ENCODE results near the gene CD99.
"Not testable (repeated sequence)": the region's sequence is repeated elsewhere in the genome, so short reads cannot be mapped to it uniquely, and the experiment has no call there.

Gene CD99

DNA sequence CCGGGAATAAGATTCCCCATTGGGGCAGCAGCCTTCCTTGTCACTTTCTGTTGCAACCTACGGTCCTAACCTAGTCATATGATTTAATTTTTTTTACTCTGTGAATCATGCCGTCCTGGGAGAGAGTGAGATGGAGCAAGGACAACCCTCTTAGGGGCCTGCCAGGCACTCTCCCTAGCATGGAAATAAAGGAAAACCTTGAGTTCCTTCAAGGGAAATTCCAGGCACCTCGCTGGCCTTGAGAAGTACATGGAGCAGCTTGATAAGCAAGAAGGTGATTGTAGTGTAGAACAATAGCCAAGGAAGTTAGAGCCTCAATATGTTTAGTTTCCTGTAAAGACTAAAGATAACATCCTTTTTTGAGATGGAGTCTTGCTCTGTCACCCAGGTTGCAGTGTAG is 71.6 kb downstream of the CD99 start:
- H3K27me3 Mint-ChIP-seq; H3K9me3 Mint-ChIP-seq; H3K4me1 Mint-ChIP-seq (ENCODE audit: low read depth in 2 of 2); H3K27ac Mint-ChIP-seq; H3K36me3 Mint-ChIP-seq (ENCODE audit: insufficient read depth); ATAC-seq (replicated peaks); H3K4me3 Mint-ChIP-seq; DNase-seq: not testable (repeated sequence)

DNA sequence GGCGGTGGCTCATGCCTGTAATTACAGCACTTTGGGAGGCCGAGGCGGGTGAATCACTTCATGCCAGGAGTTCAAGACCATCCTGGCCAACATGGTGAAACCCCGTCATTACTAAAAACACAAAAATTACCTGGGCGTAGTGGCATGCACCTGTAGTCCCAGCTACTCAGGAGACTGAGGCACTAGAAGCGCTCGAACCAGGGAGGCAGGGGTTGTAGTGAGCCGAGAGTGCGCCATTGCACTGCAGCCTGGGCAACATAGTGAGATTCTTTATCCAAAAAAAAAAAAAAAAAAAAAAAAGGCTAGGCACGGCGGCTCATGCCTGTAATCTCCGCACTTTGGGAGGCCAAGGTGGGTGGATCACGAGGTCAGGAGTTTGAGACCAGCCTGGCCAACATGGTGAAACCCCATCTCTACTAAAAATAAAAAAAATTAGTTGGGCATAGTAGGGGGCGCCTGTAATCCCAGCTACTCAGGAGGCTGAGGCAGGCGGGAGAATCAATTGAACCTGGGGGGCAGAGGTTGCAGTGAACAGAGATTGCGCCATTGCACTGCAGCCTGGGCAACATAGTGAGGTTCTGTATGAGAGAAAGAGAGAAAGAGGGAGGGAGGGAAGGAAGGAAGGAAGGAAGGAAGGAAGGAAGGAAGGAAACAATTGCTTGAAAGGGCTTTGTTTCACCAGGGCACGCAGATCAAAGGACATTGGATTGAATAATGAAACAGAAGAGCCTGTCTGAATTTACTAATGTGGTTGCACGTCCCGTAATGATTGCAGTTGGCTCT is 73.9 kb downstream of the CD99 start:
- H3K27ac Mint-ChIP-seq; H3K4me1 Mint-ChIP-seq (ENCODE audit: low read depth in 2 of 2); DNase-seq; H3K4me3 Mint-ChIP-seq; ATAC-seq (replicated peaks); H3K36me3 Mint-ChIP-seq (ENCODE audit: insufficient read depth); H3K9me3 Mint-ChIP-seq: not testable (repeated sequence)
- peaks cover 20 to 32% of the 10 kb centered on the region in 2 donors for H3K27me3 Mint-ChIP-seq

DNA sequence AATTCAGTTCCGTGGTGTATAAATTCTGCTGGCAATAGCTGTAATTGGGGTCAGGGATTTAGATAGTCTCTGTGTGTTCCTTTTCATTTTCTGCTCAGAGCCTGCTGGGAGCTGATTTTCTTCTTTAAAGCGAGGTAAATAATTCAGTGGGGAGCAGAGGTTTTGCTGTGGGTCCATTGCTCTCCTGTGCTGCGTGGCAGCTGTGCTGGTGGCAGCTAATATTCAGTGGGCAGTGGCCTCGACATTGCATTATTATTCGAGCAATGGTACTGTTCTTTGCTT is 74.4 kb downstream of the CD99 start:
- Mint-ChIP-seq H3K4me1 (ENCODE audit: low read depth in 2 of 2) (no peaks in the 10 kb centered on the region), H3K36me3 (ENCODE audit: insufficient read depth) (no peaks in the 10 kb centered on the region), H3K27ac (no peak overlapping the region), H3K4me3 (no peak overlapping the region), H3K9me3 (no peaks in the 10 kb centered on the region), H3K27me3 (peaks cover 26 to 37% of the 10 kb centered on the region in 2 donors)
- ATAC-seq (replicated peaks) (no peak), DNase-seq (no peak)

DNA sequence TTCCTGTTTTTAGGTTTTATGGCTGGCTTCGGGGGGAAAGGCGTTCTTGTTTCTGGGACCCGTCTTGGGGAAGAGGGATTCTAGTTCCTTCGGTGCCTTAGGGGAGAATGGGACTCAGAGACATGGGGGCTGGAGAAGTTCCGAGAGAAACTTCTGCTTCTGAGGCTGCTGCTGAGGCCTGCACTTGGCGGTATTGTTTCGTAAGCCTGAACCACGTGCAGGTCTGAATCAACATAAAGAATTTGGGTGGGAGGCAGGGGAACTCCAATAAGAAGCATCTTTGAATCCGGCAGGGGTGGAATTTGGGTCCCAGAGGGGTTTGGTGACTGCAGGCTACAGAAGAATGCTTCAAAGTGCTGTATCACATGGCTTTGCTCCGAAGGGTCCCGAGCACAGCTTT is 75.8 kb downstream of the CD99 start:
- Mint-ChIP-seq H3K36me3 (ENCODE audit: insufficient read depth) (no peaks in the 10 kb centered on the region), H3K4me3 (no peak overlapping the region), H3K27me3 (peaks cover 38 to 50% of the 10 kb centered on the region in 2 donors), H3K4me1 (ENCODE audit: low read depth in 2 of 2) (no peaks in the 10 kb centered on the region), H3K27ac (no peak overlapping the region), H3K9me3 (no peaks in the 10 kb centered on the region)
- no peak for DNase-seq
- no peak for ATAC-seq (replicated peaks)

DNA sequence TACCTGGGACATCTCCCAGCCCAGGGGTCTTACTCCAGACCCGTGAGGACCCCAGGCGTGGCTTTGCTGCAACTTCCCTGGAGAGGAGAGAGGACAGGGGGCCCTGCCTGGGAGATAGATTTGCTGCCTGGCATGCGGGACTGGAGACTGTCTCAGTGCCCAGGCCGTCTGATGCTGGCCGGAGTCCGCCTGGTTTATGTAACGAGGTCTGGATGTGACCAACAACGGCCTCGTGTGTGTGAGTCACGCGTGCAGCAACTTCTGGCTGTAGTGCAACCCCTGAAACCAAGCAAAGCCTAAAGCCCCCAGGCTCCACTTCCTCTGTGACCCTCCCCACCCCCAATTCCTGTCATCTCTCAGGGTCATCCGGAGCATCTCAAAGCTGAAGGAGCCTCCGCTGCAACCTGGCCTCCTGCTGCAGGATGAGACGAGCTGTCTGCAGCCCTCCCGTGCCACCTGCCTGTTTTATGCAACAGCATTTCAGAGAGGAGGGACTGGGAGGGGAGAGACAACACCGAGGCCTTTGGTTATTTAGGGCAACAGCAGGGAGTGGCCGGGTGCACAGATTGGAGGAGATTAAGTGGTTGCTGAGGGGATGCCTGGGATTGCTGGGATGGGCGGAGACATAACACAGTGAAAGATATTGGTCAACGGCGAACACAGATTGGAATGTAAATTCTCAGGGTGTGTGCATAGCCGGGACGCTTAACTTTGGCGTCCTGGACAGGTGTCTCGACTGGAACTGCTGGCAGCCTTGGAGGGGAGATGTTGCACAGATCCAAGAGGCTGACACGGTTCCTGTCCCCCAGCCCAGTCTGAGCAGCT is 76.7 kb downstream of the CD99 start:
- DNase-seq (no peak), ATAC-seq (replicated peaks) (peak; percentile 45)
- peaks cover 48 to 49% of the 10 kb centered on the region in 2 donors for H3K27me3 Mint-ChIP-seq
- H3K27ac Mint-ChIP-seq: no peak overlapping the region
- H3K4me1 Mint-ChIP-seq (ENCODE audit: low read depth in 2 of 2): no peaks in the 10 kb centered on the region
- no peak overlapping the region for H3K4me3 Mint-ChIP-seq
- no peaks in the 10 kb centered on the region for H3K36me3 Mint-ChIP-seq (ENCODE audit: insufficient read depth)
- no peaks in the 10 kb centered on the region for H3K9me3 Mint-ChIP-seq

DNA sequence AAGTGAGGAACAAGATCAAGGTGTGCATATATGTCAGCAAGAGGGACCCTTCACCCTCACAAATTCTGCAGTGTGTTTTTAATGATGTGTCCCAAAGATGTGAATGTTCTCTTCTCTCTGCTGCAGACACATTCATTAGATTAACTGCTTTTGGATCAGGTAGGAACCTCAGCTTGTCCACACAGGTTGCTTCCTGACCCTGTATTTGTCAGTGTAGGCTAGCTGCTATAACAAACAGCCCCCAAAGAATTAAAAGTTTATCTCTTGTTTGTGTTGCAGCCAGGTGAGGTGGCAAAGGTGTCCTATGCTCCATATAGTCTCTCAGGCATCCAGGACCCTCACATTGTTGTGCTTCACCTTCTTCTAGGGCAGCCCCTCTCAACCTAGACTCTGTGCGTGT is 78.5 kb downstream of the CD99 start:
- DNase-seq: no peak
- no peak for ATAC-seq (replicated peaks)
- peaks cover 61 to 66% of the 10 kb centered on the region in 2 donors for H3K27me3 Mint-ChIP-seq
- H3K9me3 Mint-ChIP-seq: peaks cover 6 to 7% of the 10 kb centered on the region in 2 donors
- H3K4me3 Mint-ChIP-seq: no peak overlapping the region
- H3K36me3 Mint-ChIP-seq (ENCODE audit: insufficient read depth): no peaks in the 10 kb centered on the region
- no peak overlapping the region for H3K27ac Mint-ChIP-seq
- no peaks in the 10 kb centered on the region for H3K4me1 Mint-ChIP-seq (ENCODE audit: low read depth in 2 of 2)

DNA sequence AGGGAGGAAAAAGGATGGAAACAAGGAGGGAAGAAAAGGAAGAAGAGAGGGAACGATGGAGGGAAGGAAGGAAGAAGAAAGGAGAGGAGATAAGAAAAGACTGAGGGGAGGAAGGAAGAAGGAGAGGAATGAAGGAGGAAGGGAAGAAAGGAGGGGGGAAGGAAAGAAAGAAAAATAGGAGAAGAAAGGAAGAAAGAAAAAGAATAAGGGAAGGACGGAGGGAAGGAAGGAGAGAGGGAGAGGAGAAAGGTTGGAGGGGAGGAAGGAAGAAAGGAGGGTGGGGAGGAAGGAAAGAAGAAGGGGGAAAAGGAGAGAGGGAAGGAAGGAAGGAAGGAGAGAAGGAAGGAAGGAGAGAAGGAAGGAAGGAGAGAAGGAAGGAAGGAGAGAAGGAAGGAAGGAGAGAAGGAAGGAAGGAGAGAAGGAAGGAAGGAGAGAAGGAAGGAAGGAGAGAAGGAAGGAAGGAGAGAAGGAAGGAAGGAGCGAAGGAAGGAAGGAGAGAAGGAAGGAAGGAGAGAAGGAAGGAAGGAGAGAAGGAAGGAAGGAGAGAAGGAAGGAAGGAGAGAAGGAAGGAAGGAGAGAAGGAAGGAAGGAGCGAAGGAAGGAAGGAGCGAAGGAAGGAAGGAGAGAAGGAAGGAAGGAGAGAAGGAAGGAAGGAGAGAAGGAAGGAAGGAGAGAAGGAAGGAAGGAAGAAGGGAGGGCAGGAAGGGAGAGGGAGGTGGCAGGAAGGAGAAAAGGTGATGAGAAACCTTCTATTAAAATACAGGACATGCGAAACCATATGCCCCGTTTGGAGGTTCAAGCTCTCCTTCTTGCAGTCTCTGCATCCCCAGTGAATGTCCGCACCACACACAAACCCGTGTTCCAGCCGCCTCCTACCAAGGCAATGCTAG is 82.3 kb downstream of the CD99 start:
- H3K4me1 Mint-ChIP-seq (ENCODE audit: low read depth in 2 of 2); DNase-seq; H3K4me3 Mint-ChIP-seq; H3K27ac Mint-ChIP-seq; ATAC-seq (replicated peaks); H3K36me3 Mint-ChIP-seq (ENCODE audit: insufficient read depth): not testable (repeated sequence)
- Mint-ChIP-seq H3K9me3 (peaks cover 8 to 12% of the 10 kb centered on the region in 2 donors), H3K27me3 (peaks cover 62 to 76% of the 10 kb centered on the region in 2 donors)

DNA sequence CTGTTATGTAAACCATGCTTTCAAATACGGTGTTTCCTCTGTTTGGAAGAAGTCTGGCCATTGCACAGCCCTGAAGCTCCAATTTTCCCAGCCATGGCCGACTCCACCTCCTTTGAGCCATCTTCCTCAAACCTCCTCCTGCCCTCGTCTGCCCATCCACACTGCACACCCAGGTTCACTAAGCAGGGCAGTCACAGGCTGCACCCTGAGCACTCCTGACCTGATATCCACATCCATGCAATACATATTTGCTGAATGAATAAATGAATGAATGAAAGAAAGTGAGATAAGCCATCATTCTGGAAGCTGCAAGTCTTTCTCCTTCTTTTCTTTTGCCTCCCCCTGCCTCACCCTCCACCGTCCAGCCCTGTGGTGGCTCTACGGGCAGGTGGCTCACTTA is 83.0 kb downstream of the CD99 start:
- peaks cover 56 to 70% of the 10 kb centered on the region in 2 donors for H3K27me3 Mint-ChIP-seq
- H3K4me3 Mint-ChIP-seq: no peak overlapping the region
- no peak overlapping the region for H3K27ac Mint-ChIP-seq
- ATAC-seq (replicated peaks) (no peak), DNase-seq (no peak)
- peaks cover 8 to 12% of the 10 kb centered on the region in 2 donors for H3K9me3 Mint-ChIP-seq
- H3K4me1 Mint-ChIP-seq (ENCODE audit: low read depth in 2 of 2): no peaks in the 10 kb centered on the region
- no peaks in the 10 kb centered on the region for H3K36me3 Mint-ChIP-seq (ENCODE audit: insufficient read depth)

DNA sequence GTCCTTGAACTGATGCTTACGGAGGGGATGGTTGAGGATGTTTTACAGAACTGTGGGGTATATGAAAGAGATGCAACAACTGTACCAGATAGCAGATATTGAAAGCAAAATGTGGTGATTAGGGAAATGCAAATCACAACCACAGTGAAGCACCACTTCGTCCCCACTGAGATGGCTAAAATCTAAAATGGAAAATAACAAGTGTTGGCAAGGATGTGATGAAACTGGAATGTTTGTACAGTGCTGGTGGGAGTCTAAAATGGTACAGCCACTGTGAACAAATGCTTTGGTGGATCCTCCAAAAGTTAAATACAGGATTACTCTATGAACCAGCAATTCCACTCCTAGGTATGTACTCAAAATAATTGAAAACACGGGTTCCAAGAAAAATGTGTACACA is 83.7 kb downstream of the CD99 start:
- peaks cover 48 to 63% of the 10 kb centered on the region in 2 donors for H3K27me3 Mint-ChIP-seq
- no peak overlapping the region for H3K4me3 Mint-ChIP-seq
- ATAC-seq (replicated peaks): no peak
- H3K36me3 Mint-ChIP-seq (ENCODE audit: insufficient read depth): no peaks in the 10 kb centered on the region
- no peaks in the 10 kb centered on the region for H3K4me1 Mint-ChIP-seq (ENCODE audit: low read depth in 2 of 2)
- H3K27ac Mint-ChIP-seq: no peak overlapping the region
- DNase-seq: no peak
- peaks cover 8 to 12% of the 10 kb centered on the region in 2 donors for H3K9me3 Mint-ChIP-seq

DNA sequence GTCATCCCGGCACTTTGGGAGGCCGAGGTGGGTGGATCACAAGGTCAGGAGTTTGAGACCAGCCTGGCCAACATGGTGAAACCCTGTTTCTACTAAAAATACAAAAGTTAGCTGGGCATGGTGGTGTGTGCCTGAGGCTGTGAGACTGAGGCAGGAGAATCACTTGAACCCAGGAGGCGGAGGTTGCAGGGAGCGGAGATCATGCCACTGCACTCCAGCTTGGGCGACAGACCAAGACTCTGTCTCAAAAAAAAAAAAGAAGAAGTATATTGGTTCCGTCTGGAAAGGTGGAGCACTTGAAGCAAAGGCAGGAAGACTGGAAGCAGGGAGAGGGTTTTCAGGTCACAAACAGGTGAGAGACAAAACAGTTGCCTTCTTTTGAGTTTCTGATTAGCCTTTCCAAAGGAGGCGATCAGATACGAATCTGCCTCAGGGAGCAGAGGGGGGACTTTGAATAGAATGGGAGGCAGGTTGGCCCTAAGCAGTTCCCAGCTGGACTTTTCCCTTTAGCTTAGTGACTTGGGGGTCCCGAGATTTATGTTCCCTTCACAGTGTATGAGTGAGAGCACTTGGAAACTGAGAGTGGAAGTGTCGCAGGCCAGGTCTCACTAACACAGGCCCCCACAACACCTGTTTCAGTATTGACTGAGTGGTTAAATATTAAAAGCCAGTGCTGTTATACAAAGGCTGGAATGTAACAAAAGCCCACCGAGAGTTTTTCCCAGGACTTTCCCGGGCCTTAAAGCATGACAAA is 89.6 kb downstream of the CD99 start:
- H3K36me3 Mint-ChIP-seq (ENCODE audit: insufficient read depth); H3K9me3 Mint-ChIP-seq; H3K4me3 Mint-ChIP-seq; H3K4me1 Mint-ChIP-seq (ENCODE audit: low read depth in 2 of 2); H3K27ac Mint-ChIP-seq; ATAC-seq (replicated peaks); DNase-seq: not testable (repeated sequence)
- H3K27me3 Mint-ChIP-seq: peaks cover 0 to 15% of the 10 kb centered on the region in 2 donors

DNA sequence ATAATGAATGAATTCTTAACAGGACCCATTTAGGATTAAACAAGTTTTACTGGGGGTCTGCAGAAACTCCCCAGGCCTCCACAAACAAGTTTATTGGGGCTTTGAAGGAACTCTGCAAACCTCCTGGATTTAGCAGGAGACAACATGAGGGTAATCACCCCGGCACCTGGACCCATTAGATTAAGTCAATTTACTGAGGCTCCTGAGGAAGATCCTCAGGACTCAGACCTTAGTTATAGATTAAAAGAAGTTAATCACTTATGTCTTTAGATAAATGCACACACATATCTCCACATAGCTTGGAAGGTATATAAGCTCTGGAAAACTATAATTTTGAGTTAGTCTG is 90.1 kb downstream of the CD99 start:
- no peak for DNase-seq
- no peak overlapping the region for H3K4me3 Mint-ChIP-seq
- no peak for ATAC-seq (replicated peaks)
- H3K4me1 Mint-ChIP-seq (ENCODE audit: low read depth in 2 of 2): no peaks in the 10 kb centered on the region
- no peaks in the 10 kb centered on the region for H3K36me3 Mint-ChIP-seq (ENCODE audit: insufficient read depth)
- peaks cover 0 to 15% of the 10 kb centered on the region in 2 donors for H3K27me3 Mint-ChIP-seq
- H3K27ac Mint-ChIP-seq: no peak overlapping the region
- no peaks in the 10 kb centered on the region for H3K9me3 Mint-ChIP-seq

DNA sequence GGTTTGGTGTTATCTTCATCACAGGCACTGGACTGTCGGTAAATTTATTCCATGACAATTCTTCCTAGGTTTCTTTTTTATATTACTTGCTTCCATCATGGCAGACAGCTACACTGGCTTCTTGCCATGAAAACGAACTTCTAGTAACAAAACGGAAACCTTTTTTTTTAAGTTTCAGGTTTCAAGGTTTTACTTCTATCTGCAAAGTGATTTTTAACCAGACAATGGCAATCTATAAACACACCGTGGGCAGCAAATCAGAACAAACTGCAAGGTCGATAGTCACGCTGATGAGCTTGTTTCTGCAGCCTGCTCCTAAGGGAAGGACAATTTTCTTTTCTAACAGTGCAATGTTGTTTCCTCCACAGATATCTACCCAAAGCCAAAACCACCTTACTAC is 90.6 kb downstream of the CD99 start:
- no peak overlapping the region for H3K4me3 Mint-ChIP-seq
- ATAC-seq (replicated peaks) (no peak), DNase-seq (no peak)
- H3K27me3 Mint-ChIP-seq: peaks cover 3 to 16% of the 10 kb centered on the region in 2 donors
- no peaks in the 10 kb centered on the region for H3K36me3 Mint-ChIP-seq (ENCODE audit: insufficient read depth)
- no peaks in the 10 kb centered on the region for H3K4me1 Mint-ChIP-seq (ENCODE audit: low read depth in 2 of 2)
- no peaks in the 10 kb centered on the region for H3K9me3 Mint-ChIP-seq
- H3K27ac Mint-ChIP-seq: no peak overlapping the region

DNA sequence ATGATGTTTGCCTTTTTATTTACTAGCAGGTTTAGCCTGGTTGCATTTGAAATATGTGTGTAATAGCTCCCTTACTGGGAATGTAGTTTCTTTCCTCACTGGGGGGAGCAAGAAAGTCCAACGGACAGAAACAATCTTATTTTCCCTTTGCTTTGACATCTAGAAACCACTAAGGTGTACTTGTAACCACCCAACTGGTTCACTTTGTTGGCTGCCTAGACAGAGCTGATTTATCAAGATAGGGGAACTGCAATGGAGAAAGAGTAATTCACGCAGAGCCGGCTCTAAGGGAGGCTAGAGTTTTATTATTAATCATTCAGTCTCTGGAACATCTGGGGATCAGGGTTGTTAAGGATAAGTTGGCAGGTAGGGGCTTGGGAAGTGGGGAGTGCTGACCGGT is 91.1 kb downstream of the CD99 start:
- Mint-ChIP-seq H3K4me1 (ENCODE audit: low read depth in 2 of 2) (no peaks in the 10 kb centered on the region), H3K4me3 (no peak overlapping the region), H3K36me3 (ENCODE audit: insufficient read depth) (no peaks in the 10 kb centered on the region), H3K27me3 (peaks cover 8 to 17% of the 10 kb centered on the region in 2 donors), H3K27ac (no peak overlapping the region), H3K9me3 (no peaks in the 10 kb centered on the region)
- DNase-seq (no peak), ATAC-seq (replicated peaks) (no peak)

All from effector memory CD8-positive, alpha-beta T cell (primary cell).